NCI-H2107 (cell line): ENCODE measurements around the gene KLHL42.
"Not testable (repeated sequence)": the region's sequence is repeated elsewhere in the genome, so short reads cannot be mapped to it uniquely, and the experiment has no call there.

Experiments
- DNase-seq: peaks from one replicate; lab custom pipeline; 2025; lab: John Stamatoyannopoulos, UW

Gene KLHL42

DNA sequence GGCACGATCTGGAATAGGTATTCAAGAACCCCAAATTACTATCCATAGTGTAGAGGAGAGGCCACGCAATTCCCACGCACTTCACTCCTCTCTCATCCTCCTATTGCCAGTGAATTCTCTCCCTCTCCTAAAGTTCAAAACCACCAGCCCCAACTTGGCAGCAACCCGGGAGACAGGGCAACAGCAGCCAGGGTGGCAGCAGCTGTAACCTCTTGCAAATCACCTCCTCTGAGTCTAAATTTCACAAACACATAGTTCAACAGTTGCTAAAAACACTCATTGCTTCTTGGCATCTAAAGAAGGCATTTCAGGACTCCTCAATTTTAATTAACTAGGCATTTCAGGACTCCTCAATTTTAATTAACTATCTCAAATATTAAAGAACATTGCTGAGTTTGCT is 37.7 kb downstream of the KLHL42 start:
- no peak for DNase-seq

GRCh38 chr12:27818401-27818918 is 38.4 kb downstream of the KLHL42 start:
- DNase-seq: no peak

GRCh38 chr12:27820564-27820963 is 40.5 kb downstream of the KLHL42 start:
- DNase-seq: no peak

- no peak for DNase-seq
Observed at GRCh38 chr12:27821259-27821973, 41.4 kb downstream of the KLHL42 start.

DNA sequence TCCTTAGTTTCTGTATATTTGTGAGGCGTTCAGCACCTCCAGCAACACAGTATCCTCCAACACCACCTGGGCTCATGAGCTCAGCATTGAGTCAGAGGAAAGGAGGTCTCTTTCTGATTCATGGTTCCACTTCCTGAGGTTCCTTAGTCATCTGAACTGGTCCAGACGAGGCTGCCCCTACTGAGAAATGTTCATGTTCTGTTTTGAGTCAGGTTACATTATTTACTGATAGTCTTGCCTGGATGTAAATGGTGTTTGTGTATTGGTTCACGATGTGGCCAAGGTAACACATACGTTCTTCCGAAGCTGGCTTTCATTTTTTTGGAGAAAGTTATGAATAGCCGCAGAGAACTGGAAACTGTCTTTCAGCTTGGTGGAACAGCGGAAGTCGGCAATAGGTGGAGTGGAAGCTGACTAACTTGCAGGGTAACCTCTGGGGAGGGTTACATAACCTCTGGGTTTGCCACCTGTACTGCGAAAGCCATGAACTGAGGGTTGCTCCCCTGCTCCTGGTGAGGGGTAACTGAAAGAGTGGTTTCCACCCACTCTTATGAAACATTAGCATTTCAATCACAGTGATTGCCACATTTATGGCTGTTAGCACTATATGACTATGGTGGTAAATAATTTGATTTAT is 42.2 kb downstream of the KLHL42 start:
- DNase-seq: no peak

GRCh38 chr12:27823038-27823437 is 43.0 kb downstream of the KLHL42 start:
- no peak for DNase-seq

GRCh38 chr12:27824126-27824842 is 44.3 kb downstream of the KLHL42 start:
- no peak for DNase-seq

- no peak for DNase-seq
Observed at GRCh38 chr12:27826076-27826475, 46.0 kb downstream of the KLHL42 start.

- DNase-seq: no peak
Observed at GRCh38 chr12:27828196-27828595, 48.2 kb downstream of the KLHL42 start.

DNA sequence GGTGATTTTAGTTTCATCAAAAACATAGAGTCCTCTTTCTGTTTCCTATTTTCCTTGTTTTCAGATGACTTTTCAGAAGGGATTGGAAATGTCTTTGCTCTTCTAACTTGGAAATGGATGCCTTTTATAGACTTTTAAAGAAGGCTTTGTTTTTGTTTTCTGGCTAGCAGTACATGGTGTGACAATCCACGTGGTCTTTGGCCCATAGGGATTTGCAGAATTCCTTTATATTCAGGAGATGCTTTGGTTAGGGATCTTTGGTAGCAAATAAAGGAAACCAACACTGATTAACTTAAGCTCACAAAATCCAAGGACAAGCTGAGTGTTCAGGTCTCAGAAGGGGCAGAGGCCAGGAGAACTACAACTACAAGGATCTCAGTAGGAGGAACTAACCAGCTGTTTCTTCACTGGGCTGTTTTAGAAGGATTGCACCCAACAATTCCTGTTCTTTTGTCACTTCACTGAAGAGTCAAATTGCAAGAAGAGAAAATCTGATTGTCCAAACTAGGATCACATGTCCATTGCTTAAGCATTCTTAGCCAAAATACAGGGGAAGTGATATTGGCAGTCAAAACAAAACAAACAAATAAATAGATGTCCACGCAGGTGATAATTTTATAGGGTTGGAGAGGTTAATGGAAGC is 58.6 kb downstream of the KLHL42 start:
- no peak for DNase-seq

GRCh38 chr12:27840229-27840999 is 60.4 kb downstream of the KLHL42 start:
- no peak for DNase-seq

DNA sequence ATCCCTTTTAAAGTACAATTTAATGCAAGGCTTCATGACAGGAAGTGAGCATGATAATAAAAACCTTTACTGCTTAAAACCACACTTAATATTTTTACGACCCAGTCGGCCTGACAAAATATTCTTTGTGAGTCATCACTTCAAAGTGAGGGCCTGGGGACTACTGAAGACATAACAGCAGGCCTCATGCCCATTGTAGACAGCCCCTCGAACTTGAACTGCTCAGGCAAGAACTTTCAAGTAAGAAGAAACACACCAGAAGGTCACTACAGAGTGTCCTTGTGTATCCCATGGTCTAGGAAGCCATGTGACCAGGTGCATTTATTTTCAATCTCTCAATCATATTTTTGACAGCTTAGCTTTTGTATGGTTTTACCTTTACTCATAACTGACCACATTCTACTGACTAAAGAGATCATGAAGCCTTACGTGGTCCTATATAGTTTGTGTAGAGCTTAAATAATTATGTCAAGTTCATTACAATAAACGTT is 61.4 kb downstream of the KLHL42 start:
- no peak for DNase-seq

DNA sequence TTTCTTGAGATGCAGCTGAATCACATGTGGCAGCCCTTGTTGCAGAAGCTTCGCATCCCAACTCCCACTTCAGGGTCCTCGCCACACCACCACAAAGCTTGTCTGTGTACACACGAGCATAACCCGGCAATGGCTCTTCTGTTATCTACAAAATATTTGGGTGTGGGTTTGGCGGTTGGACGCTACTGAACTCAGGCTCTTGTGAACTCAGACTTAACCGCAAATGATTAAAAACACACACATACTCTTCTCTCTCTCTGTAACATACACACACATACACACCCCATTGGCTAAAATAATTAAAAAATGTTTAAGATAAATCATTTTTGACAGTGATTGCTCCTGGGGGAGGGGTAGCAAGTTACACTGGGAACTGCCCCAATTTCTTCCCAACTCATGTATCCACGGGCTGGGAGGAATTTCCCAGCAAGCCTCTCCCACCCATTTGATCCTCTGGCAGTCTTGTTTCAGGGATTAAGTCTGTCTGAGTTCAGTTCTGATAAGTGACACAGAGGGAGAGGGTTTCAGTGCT is 63.7 kb downstream of the KLHL42 start:
- DNase-seq: no peak

GRCh38 chr12:27844366-27845090 is 64.5 kb downstream of the KLHL42 start:
- DNase-seq: no peak

DNA sequence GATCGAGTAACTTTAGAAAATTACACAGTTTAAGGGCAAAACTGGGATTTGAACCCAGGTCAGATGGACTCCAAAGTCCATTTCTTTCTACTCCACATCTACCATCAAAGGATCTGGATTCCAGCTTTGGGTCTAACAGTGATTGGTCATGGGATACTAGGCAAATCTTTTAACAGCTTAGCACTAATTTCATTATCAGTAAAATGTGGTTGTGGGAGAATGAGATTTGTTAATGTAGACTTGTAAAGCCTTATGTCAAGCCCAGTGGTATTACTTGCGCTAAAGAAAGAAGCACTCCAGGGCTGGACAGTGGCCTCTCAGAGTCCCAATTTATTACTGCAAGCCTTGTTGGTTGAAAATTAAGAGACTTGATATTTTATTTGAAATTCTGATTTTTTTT is 65.2 kb downstream of the KLHL42 start:
- DNase-seq: no peak

GRCh38 chr12:27845706-27846105 is 65.7 kb downstream of the KLHL42 start:
- not testable (repeated sequence) for DNase-seq

DNA sequence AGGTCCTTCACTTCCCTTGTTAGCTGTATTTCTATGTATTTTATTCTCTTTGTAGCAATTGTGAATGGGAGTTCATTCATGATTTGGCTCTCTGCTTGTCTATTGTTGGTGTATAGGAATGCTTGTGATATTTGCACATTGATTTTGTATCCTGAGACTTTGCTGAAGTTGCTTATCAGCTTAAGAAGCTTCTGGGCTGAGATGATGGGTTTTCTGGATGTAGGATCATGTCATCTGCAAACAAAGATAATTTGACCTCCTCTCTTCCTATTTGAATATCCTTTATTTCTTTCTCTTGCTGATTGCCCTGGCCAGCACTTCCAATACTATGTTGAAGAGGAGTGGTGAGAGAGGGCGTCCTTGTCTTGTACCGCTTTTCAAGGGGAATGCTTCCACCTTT is 67.3 kb downstream of the KLHL42 start:
- DNase-seq: not testable (repeated sequence)

DNA sequence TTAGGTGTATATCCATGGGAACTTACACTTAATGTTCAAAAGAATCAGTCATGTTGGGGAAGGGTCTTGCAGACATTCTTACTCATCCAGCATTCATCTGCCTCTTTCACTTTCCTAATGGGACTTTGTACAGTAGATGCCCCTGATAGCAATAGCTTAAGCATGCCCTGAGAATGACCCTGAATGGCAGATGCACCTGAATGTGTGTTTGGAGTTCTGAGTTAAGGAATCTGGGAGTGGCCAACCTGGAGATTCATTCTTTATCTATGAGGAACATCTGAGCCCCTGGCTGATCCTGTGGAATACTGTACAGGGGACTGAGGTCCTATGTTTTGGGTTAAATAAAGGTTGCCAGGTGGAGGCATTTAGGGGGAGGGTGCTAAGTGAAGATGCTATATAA is 71.3 kb downstream of the KLHL42 start:
- no peak for DNase-seq

GRCh38 chr12:27852117-27852516 is 72.1 kb downstream of the KLHL42 start:
- no peak for DNase-seq
